ENCODE measurements around the gene WDR46. TPM values are rescaled to one million over a fixed set of nuclear protein-coding genes. Genes with fewer than 3 reads are reported as not detected.

The WDR46 gene
- total and polyA plus RNA-seq, 2 of the 8 experiments (the other 6 are each of a cell fraction or from before 2014, with no cell fraction given) = 69.7 to 91.0 TPM

DNA sequence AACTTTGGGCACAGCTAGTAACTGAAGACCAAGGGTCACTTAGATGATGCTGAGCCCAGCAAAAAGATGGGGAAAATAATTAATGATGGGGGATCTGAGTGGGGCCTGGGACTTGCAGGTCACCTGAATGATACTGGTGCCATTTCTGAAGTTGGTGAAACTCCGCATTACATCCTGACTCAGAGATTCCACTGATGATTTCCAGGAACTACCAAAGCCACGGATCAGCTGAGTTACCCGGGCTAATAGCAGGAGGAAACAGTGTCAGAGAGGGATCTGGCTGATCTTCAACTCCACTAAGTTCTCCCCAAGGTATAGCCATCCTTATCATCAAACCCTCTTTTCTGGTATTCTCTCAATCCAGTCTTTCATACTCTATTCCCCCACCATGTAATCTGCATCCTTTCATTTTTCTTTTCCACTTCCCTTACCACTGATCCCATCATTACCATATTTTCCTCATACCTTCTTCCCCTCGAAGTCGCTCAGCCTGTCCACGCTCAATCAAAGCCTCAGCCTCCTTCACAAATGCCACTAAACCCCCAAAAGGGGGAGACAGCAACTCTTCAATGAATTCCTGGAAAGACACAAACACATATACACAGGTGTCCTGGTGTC is 37.5 kb downstream of the WDR46 start:
- no peak overlapping the region for H3K14ac ChIP-seq (ENCODE audit: insufficient read length)
- CTCF ChIA-PET (ENCODE audit: partially characterized antibody) = interaction anchor here (0.7 to 7.9 kb wide), 8 partner anchors 8 to 266 kb away, joined by 3 to 107 read pairs (median 18); partner anchors contain the start of genes B3GALT4, HSD17B8 and RING1
- no peak overlapping the region for H3K4me2 ChIP-seq (ENCODE audit: insufficient read depth in 1 of 2, low read depth in 2 of 2, low read length in 2 of 2)
- H3K56ac ChIP-seq (replicated peaks; ENCODE audit: insufficient read length, low read depth, low read length) = no peak overlapping the region
- no peak overlapping the region for H3K18ac ChIP-seq (ENCODE audit: extremely low read depth, low read length)
- no peak for FAIRE-seq
- H3K23me2 ChIP-seq (ENCODE audit: low read depth, low read length) = peaks cover 9% of the 10 kb centered on the region; the same call in 1 of the 2 replicates
- H2BK12ac ChIP-seq (ENCODE audit: low read depth, low read length) = no peak overlapping the region
- no peak overlapping the region for H3K27ac ChIP-seq (ENCODE audit: low read depth, low read length)
- WGBS, 2 experiments (ENCODE audit: extremely low coverage in 1 of 2, insufficient coverage in 1 of 2, insufficient read length in 1 of 2, insufficient replicate concordance in 2 of 2, low coverage in 1 of 2, low lambda C conversion rate in 2 of 2, missing lambda C conversion rate in 1 of 2) = 94 to 100% methylated on average over 2 to 6 of the region's 6 CpGs
- no peak overlapping the region for H4K91ac ChIP-seq (replicated peaks; ENCODE audit: insufficient read length, low read length)
- H2AK5ac ChIP-seq (ENCODE audit: low read depth, low read length) = no peak overlapping the region
- no peak overlapping the region for H3K9ac ChIP-seq (replicated peaks in 1 of 4; ENCODE audit: extremely low read depth in 1 of 4, low read depth in 3 of 4, low read length in 3 of 4)
- H2BK5ac ChIP-seq (ENCODE audit: low read depth, low read length) = no peak overlapping the region
- H3K4me1 ChIP-seq (replicated peaks in 1 of 4; ENCODE audit: control insufficient read depth in 3 of 4, insufficient read depth in 4 of 4, low read length in 3 of 4) = peaks cover 0 to 10% (median 7%) of the 10 kb centered on the region in 4 experiments; a peak in 4 of 7 replicates
- H3K23ac ChIP-seq (ENCODE audit: insufficient read length) = no peak overlapping the region
- no peak for DNase-seq (ENCODE audit: low read depth in 1 of 2, low spot score in 2 of 2)
- peaks cover 0 to 17% (median 9%) of the 10 kb centered on the region in 4 experiments; a peak in 6 of 7 replicates for H3K27me3 ChIP-seq (replicated peaks in 1 of 4; ENCODE audit: control insufficient read depth in 3 of 4, extremely low read depth in 1 of 4, insufficient read depth in 3 of 4, low read length in 3 of 4)
- H4K20me1 ChIP-seq (replicated peaks in 1 of 2; ENCODE audit: control insufficient read depth in 1 of 2, insufficient read depth in 2 of 2, low read length in 2 of 2) = no peaks in the 10 kb centered on the region
- H2BK15ac ChIP-seq (ENCODE audit: low read length) = no peak overlapping the region
- no peak overlapping the region for H3K4me3 ChIP-seq (ENCODE audit: extremely low read depth in 1 of 4, insufficient read depth in 2 of 4, low read depth in 3 of 4, low read length in 4 of 4)
- no peak overlapping the region for H2AFZ ChIP-seq (ENCODE audit: low read length)
- H3K36me3 ChIP-seq (ENCODE audit: control insufficient read depth in 2 of 4, insufficient read depth in 4 of 4, low read length in 3 of 4) = peaks cover 0 to 2% (median 0%) of the 10 kb centered on the region in 4 experiments; a peak in 1 of 8 replicates
- no peak overlapping the region for H2BK120ac ChIP-seq (replicated peaks; ENCODE audit: low read depth, low read length)
- no peak overlapping the region for H4K8ac ChIP-seq (ENCODE audit: extremely low read depth, insufficient read depth, low read length)
- H3K4ac ChIP-seq (replicated peaks; ENCODE audit: insufficient read length, low read depth, low read length) = no peak overlapping the region
- no peaks in the 10 kb centered on the region for H3K79me1 ChIP-seq (ENCODE audit: low read depth, low read length)
- no peaks in the 10 kb centered on the region for H3K79me2 ChIP-seq (ENCODE audit: control insufficient read depth in 1 of 2, insufficient read depth in 2 of 2, low read length in 2 of 2)
- POLR2A ChIA-PET (ENCODE audit: partially characterized antibody) = interaction anchor here (0.8 to 3.0 kb wide), 5 partner anchors 9 to 53 kb away, joined by 3 to 26 read pairs (median 12); partner anchors contain the start of genes B3GALT4, RPS18 and VPS52
- H4K5ac ChIP-seq (ENCODE audit: insufficient read length, low read depth, low read length) = no peak overlapping the region
- no peak overlapping the region for H2BK20ac ChIP-seq (ENCODE audit: low read length)
- no peaks in the 10 kb centered on the region for H3K9me3 ChIP-seq (ENCODE audit: insufficient read depth in 2 of 2, low read depth in 1 of 2, low read length in 1 of 2)
- no peak for TF ChIP-seq EZH2 (IDR thresholded peaks at IDR 0.05; ENCODE audit: low read depth, low read length, severe bottlenecking)
- TF ChIP-seq RBBP5 (IDR thresholded peaks at IDR 0.05; ENCODE audit: borderline replicate concordance, low read depth, low read length) = no peak
- TF ChIP-seq CBX5 (IDR thresholded peaks at IDR 0.05; ENCODE audit: low read depth, low read length) = no peak
- no peak for TF ChIP-seq GTF2F1 (IDR thresholded peaks at IDR 0.05; ENCODE audit: borderline replicate concordance, low read depth, low read length)
- TF ChIP-seq HDAC6 (IDR thresholded peaks at IDR 0.05; ENCODE audit: low read depth, low read length) = no peak
- TF ChIP-seq RAD21 (IDR thresholded peaks at IDR 0.05 in 1 of 2, conservative IDR thresholded peaks at IDR 0.05 in 1 of 2; ENCODE audit: low read depth in 2 of 2, low read length in 2 of 2) = no peak; a peak in 1 of 4 replicates
- TF ChIP-seq, protein P1, sequence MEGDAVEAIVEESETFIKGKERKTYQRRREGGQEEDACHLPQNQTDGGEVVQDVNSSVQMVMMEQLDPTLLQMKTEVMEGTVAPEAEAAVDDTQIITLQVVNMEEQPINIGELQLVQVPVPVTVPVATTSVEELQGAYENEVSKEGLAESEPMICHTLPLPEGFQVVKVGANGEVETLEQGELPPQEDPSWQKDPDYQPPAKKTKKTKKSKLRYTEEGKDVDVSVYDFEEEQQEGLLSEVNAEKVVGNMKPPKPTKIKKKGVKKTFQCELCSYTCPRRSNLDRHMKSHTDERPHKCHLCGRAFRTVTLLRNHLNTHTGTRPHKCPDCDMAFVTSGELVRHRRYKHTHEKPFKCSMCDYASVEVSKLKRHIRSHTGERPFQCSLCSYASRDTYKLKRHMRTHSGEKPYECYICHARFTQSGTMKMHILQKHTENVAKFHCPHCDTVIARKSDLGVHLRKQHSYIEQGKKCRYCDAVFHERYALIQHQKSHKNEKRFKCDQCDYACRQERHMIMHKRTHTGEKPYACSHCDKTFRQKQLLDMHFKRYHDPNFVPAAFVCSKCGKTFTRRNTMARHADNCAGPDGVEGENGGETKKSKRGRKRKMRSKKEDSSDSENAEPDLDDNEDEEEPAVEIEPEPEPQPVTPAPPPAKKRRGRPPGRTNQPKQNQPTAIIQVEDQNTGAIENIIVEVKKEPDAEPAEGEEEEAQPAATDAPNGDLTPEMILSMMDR (IDR thresholded peaks at IDR 0.05; ENCODE audit: control extremely low read depth in 1 of 3, insufficient read depth in 1 of 3, low read depth in 1 of 3, low read length in 3 of 3) = no peak
- no peak for TF ChIP-seq KDM5A (IDR thresholded peaks at IDR 0.05; ENCODE audit: low read length)
- TF ChIP-seq KDM4A (IDR thresholded peaks at IDR 0.05; ENCODE audit: low read depth, low read length, severe bottlenecking) = no peak
